Measurements from ENCODE around the gene B3GNT7.

DNA sequence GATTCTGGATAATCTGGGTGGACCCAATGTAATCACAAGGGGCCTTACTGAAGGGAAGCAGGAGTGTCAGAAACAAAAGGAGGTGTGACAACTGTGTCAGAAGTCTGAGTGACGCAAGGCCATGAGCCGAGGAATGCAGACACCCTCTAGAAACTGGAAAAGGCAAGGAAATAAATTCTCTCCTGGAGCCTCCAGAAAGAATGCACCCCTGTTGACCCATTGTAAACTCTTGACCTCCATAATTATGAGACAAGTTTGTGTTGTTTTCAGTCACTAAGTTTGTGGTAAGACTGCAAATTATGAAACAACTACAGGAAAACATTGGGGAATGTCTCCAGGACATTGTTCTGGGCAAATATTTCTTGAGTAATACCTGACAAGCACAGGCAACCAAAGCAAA, 47.3 kb upstream of the B3GNT7 start:
- TF ChIP-seq, protein P1, sequence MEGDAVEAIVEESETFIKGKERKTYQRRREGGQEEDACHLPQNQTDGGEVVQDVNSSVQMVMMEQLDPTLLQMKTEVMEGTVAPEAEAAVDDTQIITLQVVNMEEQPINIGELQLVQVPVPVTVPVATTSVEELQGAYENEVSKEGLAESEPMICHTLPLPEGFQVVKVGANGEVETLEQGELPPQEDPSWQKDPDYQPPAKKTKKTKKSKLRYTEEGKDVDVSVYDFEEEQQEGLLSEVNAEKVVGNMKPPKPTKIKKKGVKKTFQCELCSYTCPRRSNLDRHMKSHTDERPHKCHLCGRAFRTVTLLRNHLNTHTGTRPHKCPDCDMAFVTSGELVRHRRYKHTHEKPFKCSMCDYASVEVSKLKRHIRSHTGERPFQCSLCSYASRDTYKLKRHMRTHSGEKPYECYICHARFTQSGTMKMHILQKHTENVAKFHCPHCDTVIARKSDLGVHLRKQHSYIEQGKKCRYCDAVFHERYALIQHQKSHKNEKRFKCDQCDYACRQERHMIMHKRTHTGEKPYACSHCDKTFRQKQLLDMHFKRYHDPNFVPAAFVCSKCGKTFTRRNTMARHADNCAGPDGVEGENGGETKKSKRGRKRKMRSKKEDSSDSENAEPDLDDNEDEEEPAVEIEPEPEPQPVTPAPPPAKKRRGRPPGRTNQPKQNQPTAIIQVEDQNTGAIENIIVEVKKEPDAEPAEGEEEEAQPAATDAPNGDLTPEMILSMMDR (IDR thresholded peaks at IDR 0.05) = no peak
- no peak for TF ChIP-seq POLR2A (IDR thresholded peaks at IDR 0.05)

All from upper lobe of left lung (tissue), 4 donors.